ENCODE measurements around the gene OTOG.

Gene OTOG

GRCh38 chr11:17596711-17597110 lies 49.7 kb downstream of the OTOG start:
- no peak overlapping the region for H3K27ac ChIP-seq (ENCODE audit: extremely low read depth, low read depth, low read length)

DNA sequence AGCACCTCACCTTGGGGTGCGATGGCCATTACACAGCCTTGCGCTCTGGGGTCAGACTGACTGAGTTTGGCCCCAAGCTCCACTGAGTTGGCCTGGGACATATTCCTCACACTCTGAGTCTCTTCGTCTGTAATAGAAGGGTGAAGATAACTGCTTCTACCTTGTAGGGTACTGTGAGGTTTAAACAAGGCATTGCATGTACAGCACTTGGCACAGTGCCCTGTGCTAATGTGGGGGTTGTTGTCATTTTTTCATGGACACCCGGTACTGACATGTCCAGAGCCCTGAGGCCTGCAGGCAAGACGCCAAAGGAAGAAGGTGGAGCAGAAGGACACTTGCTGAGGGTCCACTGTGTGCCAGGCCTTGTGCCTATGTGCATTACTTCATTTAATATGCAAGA lies 50.7 kb downstream of the OTOG start:
- POLR2A ChIA-PET = no interaction called here
- no peaks in the 10 kb centered on the region for H3K4me1 ChIP-seq (ENCODE audit: control insufficient read depth, insufficient read depth, low read length)
- no peaks in the 10 kb centered on the region for H3K36me3 ChIP-seq (ENCODE audit: control insufficient read depth in 2 of 2, insufficient read depth in 1 of 2, low read length in 2 of 2)
- no peak overlapping the region for H3K4me3 ChIP-seq (ENCODE audit: low read depth, low read length)
- H3K9me3 ChIP-seq (ENCODE audit: control insufficient read depth, insufficient read depth, low read depth, low read length) = no peaks in the 10 kb centered on the region
- TF ChIP-seq ZNF549 (tag by site-specific recombination; IDR thresholded peaks at IDR 0.05) (no peak), ZFHX2 (tag by site-specific recombination; conservative IDR thresholded peaks at IDR 0.05) (no peak), ZNF777 (tag by site-specific recombination; IDR thresholded peaks at IDR 0.05; ENCODE audit: borderline replicate concordance) (no peak), ZNF133 (tag by site-specific recombination; IDR thresholded peaks at IDR 0.05) (no peak), ZNF473 (tag by site-specific recombination; IDR thresholded peaks at IDR 0.05) (no peak), ZNF639 (tag by site-specific recombination; IDR thresholded peaks at IDR 0.05) (no peak), ZNF157 (tag by site-specific recombination; IDR thresholded peaks at IDR 0.05) (no peak), FEZF1 (tag by site-specific recombination; IDR thresholded peaks at IDR 0.05) (no peak), PRDM4 (tag by site-specific recombination; IDR thresholded peaks at IDR 0.05) (no peak), ZBTB21 (tag by site-specific recombination; IDR thresholded peaks at IDR 0.05) (no peak), ZNF174 (tag by site-specific recombination; IDR thresholded peaks at IDR 0.05) (no peak), SP3 (tag by site-specific recombination; IDR thresholded peaks at IDR 0.05) (no peak), ZNF366 (tag by site-specific recombination; conservative IDR thresholded peaks at IDR 0.05) (no peak), PRDM2 (tag by site-specific recombination; IDR thresholded peaks at IDR 0.05; ENCODE audit: borderline replicate concordance) (no peak), REPIN1 (tag by site-specific recombination; IDR thresholded peaks at IDR 0.05; ENCODE audit: low read depth) (no peak)
- TF ChIP-seq, protein P1, sequence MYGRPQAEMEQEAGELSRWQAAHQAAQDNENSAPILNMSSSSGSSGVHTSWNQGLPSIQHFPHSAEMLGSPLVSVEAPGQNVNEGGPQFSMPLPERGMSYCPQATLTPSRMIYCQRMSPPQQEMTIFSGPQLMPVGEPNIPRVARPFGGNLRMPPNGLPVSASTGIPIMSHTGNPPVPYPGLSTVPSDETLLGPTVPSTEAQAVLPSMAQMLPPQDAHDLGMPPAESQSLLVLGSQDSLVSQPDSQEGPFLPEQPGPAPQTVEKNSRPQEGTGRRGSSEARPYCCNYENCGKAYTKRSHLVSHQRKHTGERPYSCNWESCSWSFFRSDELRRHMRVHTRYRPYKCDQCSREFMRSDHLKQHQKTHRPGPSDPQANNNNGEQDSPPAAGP (tag by site-specific recombination; IDR thresholded peaks at IDR 0.05) = no peak
- no peak overlapping the region for H3K27ac ChIP-seq (ENCODE audit: extremely low read depth, low read depth, low read length)
- CTCF ChIA-PET = interaction anchor here (0.9 to 6.5 kb wide), 9 partner anchors 70 to 389 kb away, joined by 3 to 102 read pairs (median 3); no protein-coding TSS in a partner anchor

More at GRCh38 chr11:17596711-17597110, 49.7 kb downstream of the OTOG start:
- Histone ChIP-seq H3K36me3 (ENCODE audit: control insufficient read depth in 2 of 2, insufficient read depth in 1 of 2, low read length in 2 of 2) (no peaks in the 10 kb centered on the region), H3K4me3 (ENCODE audit: low read depth, low read length) (no peak overlapping the region), H3K4me1 (ENCODE audit: control insufficient read depth, insufficient read depth, low read length) (no peaks in the 10 kb centered on the region), H3K9me3 (ENCODE audit: control insufficient read depth, insufficient read depth, low read depth, low read length) (no peaks in the 10 kb centered on the region)
- ChIA-PET POLR2A (no interaction called here), CTCF (interaction anchor here (0.6 to 6.5 kb wide), 9 partner anchors 69 to 383 kb away, joined by 3 to 48 read pairs (median 3); no protein-coding TSS in a partner anchor)
- TF ChIP-seq ZXDB (tag by site-specific recombination; IDR thresholded peaks at IDR 0.05) (no peak), ZNF629 (tag by site-specific recombination; IDR thresholded peaks at IDR 0.05) (no peak), ZSCAN18 (tag by site-specific recombination; IDR thresholded peaks at IDR 0.05) (no peak), ZNF670 (tag by site-specific recombination; IDR thresholded peaks at IDR 0.05; ENCODE audit: low read depth) (no peak), ZSCAN16 (tag by site-specific recombination; IDR thresholded peaks at IDR 0.05) (no peak), ZNF202 (tag by site-specific recombination; IDR thresholded peaks at IDR 0.05; ENCODE audit: borderline replicate concordance) (no peak)

Measured in HEK293 (cell line).